A673 (cell line): ENCODE measurements around the gene ANKHD1.

Experiments
- EZH2 ChIP-seq: fragments of 200-600 bp; sonication (generic); IDR thresholded peaks from 2 replicates; pipeline ENCODE4 v1.6.1; 2017; ENCODE audit warnings: borderline replicate concordance, low read depth, mild to moderate bottlenecking, mixed read lengths, antibody characterized with exemption, low read length; ENCODE audit not compliant: poor library complexity, severe bottlenecking
- TF ChIP-seq, protein P1 (sequence below): fragments of 300-800, 200-600 bp; sonication (generic); conservative IDR thresholded peaks from 2 replicates; pipeline ENCODE4 v1.5.1; 2017; ENCODE audit warnings: low read depth, mild to moderate bottlenecking, antibody characterized with exemption, low read length, moderate library complexity, mixed read lengths

- no peak for TF ChIP-seq EZH2
- TF ChIP-seq, protein P1, sequence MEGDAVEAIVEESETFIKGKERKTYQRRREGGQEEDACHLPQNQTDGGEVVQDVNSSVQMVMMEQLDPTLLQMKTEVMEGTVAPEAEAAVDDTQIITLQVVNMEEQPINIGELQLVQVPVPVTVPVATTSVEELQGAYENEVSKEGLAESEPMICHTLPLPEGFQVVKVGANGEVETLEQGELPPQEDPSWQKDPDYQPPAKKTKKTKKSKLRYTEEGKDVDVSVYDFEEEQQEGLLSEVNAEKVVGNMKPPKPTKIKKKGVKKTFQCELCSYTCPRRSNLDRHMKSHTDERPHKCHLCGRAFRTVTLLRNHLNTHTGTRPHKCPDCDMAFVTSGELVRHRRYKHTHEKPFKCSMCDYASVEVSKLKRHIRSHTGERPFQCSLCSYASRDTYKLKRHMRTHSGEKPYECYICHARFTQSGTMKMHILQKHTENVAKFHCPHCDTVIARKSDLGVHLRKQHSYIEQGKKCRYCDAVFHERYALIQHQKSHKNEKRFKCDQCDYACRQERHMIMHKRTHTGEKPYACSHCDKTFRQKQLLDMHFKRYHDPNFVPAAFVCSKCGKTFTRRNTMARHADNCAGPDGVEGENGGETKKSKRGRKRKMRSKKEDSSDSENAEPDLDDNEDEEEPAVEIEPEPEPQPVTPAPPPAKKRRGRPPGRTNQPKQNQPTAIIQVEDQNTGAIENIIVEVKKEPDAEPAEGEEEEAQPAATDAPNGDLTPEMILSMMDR = no peak
These were observed 13.6 kb upstream of the ANKHD1 start for GRCh38 chr5:140388052-140388451.
